Regular cardiac myocyte (primary cell): Measurements from ENCODE around the gene CCR7. TPM values are rescaled to one million over a fixed set of nuclear protein-coding genes. Genes with fewer than 3 reads are reported as not detected.

ENCODE experiments used
- total RNA-seq: library from RNA; depleted of rRNA; stranded (reverse); fragments of >200 nt; gene quantifications from 2 replicates; pipeline ENCODE4 v1.2.3, GENCODE V29; 2014

CCR7 gene
- under 0.01 and 0.28 TPM in 2 replicates for total RNA-seq

GRCh38 chr17:40564883-40565768 lies at the start of gene CCR7:
CCR7 (minus strand) TSS chr17:40565472; CDS start chr17:40565409, 63 bp downstream.

Other genes with a start within 250 kb of the CCR7 start
- 0.77 and 4.5 TPM in 2 replicates for gene GJD3, start 200.7 kb downstream of the CCR7 start, total RNA-seq
- 17.5 and 163 TPM in 2 replicates for gene TOP2A, start 147.6 kb downstream of the CCR7 start, total RNA-seq
- gene IGFBP4, start 122.0 kb downstream of the CCR7 start, total RNA-seq, result 222 and 518 TPM in 2 replicates
- gene TNS4, start 63.8 kb downstream of the CCR7 start, total RNA-seq, result not detected in 2 replicates
- gene SMARCE1, start 82.3 kb upstream of the CCR7 start, total RNA-seq, result 53.6 and 90.5 TPM in 2 replicates
- under 0.01 TPM in 1 of 2 replicates, not detected in the other for gene KRT222, start 99.7 kb upstream of the CCR7 start, total RNA-seq
- gene KRT24, start 138.3 kb upstream of the CCR7 start, total RNA-seq, result not detected in 2 replicates
- not detected in 2 replicates for gene KRT25, start 189.9 kb upstream of the CCR7 start, total RNA-seq
- not detected in 2 replicates for gene KRT26, start 206.7 kb upstream of the CCR7 start, total RNA-seq
- not detected in 2 replicates for gene KRT27, start 217.1 kb upstream of the CCR7 start, total RNA-seq
- gene KRT28, start 234.5 kb upstream of the CCR7 start, total RNA-seq, result not detected in 2 replicates